MCF 10A (cell line): ENCODE measurements around the gene UMAD1. TPM values are rescaled to one million over a fixed set of nuclear protein-coding genes. Genes with fewer than 3 reads are reported as not detected.

ENCODE experiments used
- BruUV-seq: library from RNA; stranded (reverse); fragments of 400-500 nt; replicated peaks from 2 replicates; lab custom pipeline; 2021; lab: Mats Ljungman, UMichigan
- CTCF ChIA-PET: fragments of 300-600 bp; sonication (Branson Sonifier 250); formaldehyde crosslinking; extraction: SDS; loops from one replicate; lab custom pipeline; 2021; ENCODE audit warnings: antibody characterized with exemption, inconsistent platforms; lab: Yijun Ruan, JAX
- POLR2A ChIA-PET: fragments of 300-600, 350-650 bp; sonication (Branson Sonifier 250); formaldehyde crosslinking; extraction: SDS; loops from one replicate; lab custom pipeline; 2020; ENCODE audit warnings: antibody characterized with exemption, inconsistent platforms; lab: Yijun Ruan, JAX
- DNase-seq: peaks from one replicate; pipeline ENCODE4 v3.0.0-alpha.2; 2018; ENCODE audit not compliant: unreplicated experiment
- H3K27ac Mint-ChIP-seq: one replicate; pipeline ENCODE4 v1.8.0; 2022; ENCODE audit warnings: mild to moderate bottlenecking, low read depth, mixed read lengths; ENCODE audit not compliant: unreplicated experiment
- H3K27me3 Mint-ChIP-seq: one replicate; pipeline ENCODE4 v1.8.0; 2022; ENCODE audit warnings: mixed read lengths; ENCODE audit not compliant: insufficient read depth, unreplicated experiment
- H3K36me3 Mint-ChIP-seq: one replicate; pipeline ENCODE4 v1.8.0; 2022; ENCODE audit warnings: mild to moderate bottlenecking, moderate library complexity, mixed read lengths; ENCODE audit not compliant: insufficient read depth, unreplicated experiment
- H3K4me1 Mint-ChIP-seq: one replicate; pipeline ENCODE4 v1.8.0; 2022; ENCODE audit warnings: mixed read lengths; ENCODE audit not compliant: insufficient read depth, unreplicated experiment
- H3K4me3 Mint-ChIP-seq: one replicate; pipeline ENCODE4 v1.8.0; 2022; ENCODE audit warnings: mild to moderate bottlenecking, moderate library complexity, mixed read lengths; ENCODE audit not compliant: unreplicated experiment
- H3K9me3 Mint-ChIP-seq: one replicate; pipeline ENCODE4 v1.8.0; 2022; ENCODE audit warnings: mixed read lengths; ENCODE audit not compliant: unreplicated experiment
- CTCF ChIP-seq: fragments of 200-600 bp; IDR thresholded peaks from one replicate; pipeline ENCODE4 v1.8.0; 2022; ENCODE audit warnings: antibody characterized with exemption, mild to moderate bottlenecking; ENCODE audit not compliant: unreplicated experiment
- intact Hi-C: fragments of 100-400 bp; cut with micrococcal nuclease; formaldehyde crosslinking; loops from 2 replicates; pipeline ENCODE4 v1.14.1; 2022
- total RNA-seq: library from RNA; stranded (reverse); gene quantifications from 2 replicates; pipeline ENCODE4 v1.2.3, GENCODE V29; 2022

The UMAD1 gene
- total RNA-seq, 1 experiment from 2014 or later, result 7.1 TPM

- Mint-ChIP-seq H3K4me3 (peak overlapping the region; percentile 8), H3K36me3 (no peaks in the 10 kb centered on the region), H3K27me3 (no peaks in the 10 kb centered on the region), H3K9me3 (no peaks in the 10 kb centered on the region), H3K27ac (peak overlapping the region; percentile 54), H3K4me1 (peaks cover 11% of the 10 kb centered on the region)
- no peak for TF ChIP-seq CTCF
- ChIA-PET POLR2A (interaction anchor here (0.6 to 2.5 kb wide), 9 partner anchors 9 to 141 kb away, joined by 3 to 9 read pairs (median 4); no protein-coding TSS in a partner anchor), CTCF (interaction anchor here (0.7 to 1.0 kb wide), 2 partner anchors 17 to 360 kb away, joined by 3 read pairs; no protein-coding TSS in a partner anchor)
- peak; percentile 24 for DNase-seq
- intact Hi-C loops, result no loop called here
- BruUV-seq, result no TSS peak
Observed at GRCh38 chr7:7829667-7830066, 189.1 kb downstream of the UMAD1 start.

- no peak for TF ChIP-seq CTCF
- ChIA-PET POLR2A (interaction anchor here (1.0 to 2.5 kb wide), 5 partner anchors 10 to 140 kb away, joined by 3 to 9 read pairs (median 8); no protein-coding TSS in a partner anchor), CTCF (interaction anchor here (1.0 kb wide), 1 partner anchor 18 kb away, joined by 3 read pairs; no protein-coding TSS in a partner anchor)
- no peaks in the 10 kb centered on the region for H3K9me3 Mint-ChIP-seq
- peak overlapping the region; percentile 8 for H3K4me3 Mint-ChIP-seq
- no TSS peak for BruUV-seq
- H3K27me3 Mint-ChIP-seq, result no peaks in the 10 kb centered on the region
- peak overlapping the region; percentile 54 for H3K27ac Mint-ChIP-seq
- peaks cover 11% of the 10 kb centered on the region for H3K4me1 Mint-ChIP-seq
- H3K36me3 Mint-ChIP-seq, result no peaks in the 10 kb centered on the region
- peak; percentile 10 for DNase-seq
- intact Hi-C loops, result no loop called here
Observed at GRCh38 chr7:7830122-7830878, 189.7 kb downstream of the UMAD1 start.

GRCh38 chr7:7832518-7832917 is 192.0 kb downstream of the UMAD1 start:
- Mint-ChIP-seq H3K4me1 (peaks cover 11% of the 10 kb centered on the region), H3K36me3 (no peaks in the 10 kb centered on the region), H3K27ac (no peak overlapping the region), H3K4me3 (no peak overlapping the region), H3K9me3 (no peaks in the 10 kb centered on the region), H3K27me3 (no peaks in the 10 kb centered on the region)
- no peak for TF ChIP-seq CTCF
- intact Hi-C loops, result no loop called here
- BruUV-seq, result no TSS peak
- POLR2A ChIA-PET, result interaction anchor here (0.8 to 1.2 kb wide), 3 partner anchors 13 to 152 kb away, joined by 3 to 5 read pairs (median 3); no protein-coding TSS in a partner anchor
- CTCF ChIA-PET, result interaction anchor here (0.6 kb wide), 1 partner anchor 223 kb away, joined by 3 read pairs; no protein-coding TSS in a partner anchor
- DNase-seq, result no peak

- no peaks in the 10 kb centered on the region for H3K36me3 Mint-ChIP-seq
- no peaks in the 10 kb centered on the region for H3K9me3 Mint-ChIP-seq
- intact Hi-C loops, result no loop called here
- H3K27ac Mint-ChIP-seq, result no peak overlapping the region
- ChIA-PET CTCF (no interaction called here), POLR2A (interaction anchor here (1.4 kb wide), 1 partner anchor 133 kb away, joined by 4 read pairs; the partner anchor contains the start of gene GLCCI1)
- no TSS peak for BruUV-seq
- TF ChIP-seq CTCF, result no peak
- H3K4me3 Mint-ChIP-seq, result no peak overlapping the region
- DNase-seq, result no peak
- H3K4me1 Mint-ChIP-seq, result peaks cover 9% of the 10 kb centered on the region
- no peaks in the 10 kb centered on the region for H3K27me3 Mint-ChIP-seq
Observed at GRCh38 chr7:7834761-7835160, 194.2 kb downstream of the UMAD1 start.
